Astrocyte (in vitro differentiated cells and primary cell): Measurements from ENCODE around the gene GNG12.

Experiments used
- EZH2 ChIP-seq: IDR thresholded peaks from 2 replicates; pipeline ENCODE4 v1.6.1; 2012; ENCODE audit warnings: mild to moderate bottlenecking, low read length, inconsistent platforms; ENCODE audit not compliant: insufficient read depth
- TF ChIP-seq, protein P1 (sequence below): IDR thresholded peaks from 2 replicates; pipeline ENCODE4 v1.5.1; 2011; ENCODE audit warnings: low read depth, mild to moderate bottlenecking, inconsistent platforms, low read length, moderate library complexity; ENCODE audit not compliant: insufficient read depth

DNA sequence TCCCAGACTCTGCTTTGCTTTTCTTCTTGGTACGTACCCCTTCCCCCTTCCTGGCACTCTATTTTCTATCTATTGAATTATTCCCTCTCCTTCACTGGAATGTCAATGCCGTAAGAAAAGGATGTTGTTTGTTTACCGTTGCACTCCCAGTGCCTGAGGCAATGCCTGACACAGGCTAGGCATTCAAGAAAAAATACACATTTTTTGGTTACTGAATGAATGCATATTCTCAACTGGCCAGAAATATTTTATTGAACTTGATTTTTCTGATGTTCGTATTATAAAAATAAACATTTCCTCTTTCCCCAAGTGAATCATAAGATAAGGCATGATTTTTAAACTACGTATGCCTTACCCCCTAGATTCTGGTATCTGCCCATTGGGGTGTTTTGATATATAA, 41.2 kb downstream of the GNG12 start:
- TF ChIP-seq EZH2: no peak
- TF ChIP-seq, protein P1, sequence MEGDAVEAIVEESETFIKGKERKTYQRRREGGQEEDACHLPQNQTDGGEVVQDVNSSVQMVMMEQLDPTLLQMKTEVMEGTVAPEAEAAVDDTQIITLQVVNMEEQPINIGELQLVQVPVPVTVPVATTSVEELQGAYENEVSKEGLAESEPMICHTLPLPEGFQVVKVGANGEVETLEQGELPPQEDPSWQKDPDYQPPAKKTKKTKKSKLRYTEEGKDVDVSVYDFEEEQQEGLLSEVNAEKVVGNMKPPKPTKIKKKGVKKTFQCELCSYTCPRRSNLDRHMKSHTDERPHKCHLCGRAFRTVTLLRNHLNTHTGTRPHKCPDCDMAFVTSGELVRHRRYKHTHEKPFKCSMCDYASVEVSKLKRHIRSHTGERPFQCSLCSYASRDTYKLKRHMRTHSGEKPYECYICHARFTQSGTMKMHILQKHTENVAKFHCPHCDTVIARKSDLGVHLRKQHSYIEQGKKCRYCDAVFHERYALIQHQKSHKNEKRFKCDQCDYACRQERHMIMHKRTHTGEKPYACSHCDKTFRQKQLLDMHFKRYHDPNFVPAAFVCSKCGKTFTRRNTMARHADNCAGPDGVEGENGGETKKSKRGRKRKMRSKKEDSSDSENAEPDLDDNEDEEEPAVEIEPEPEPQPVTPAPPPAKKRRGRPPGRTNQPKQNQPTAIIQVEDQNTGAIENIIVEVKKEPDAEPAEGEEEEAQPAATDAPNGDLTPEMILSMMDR: no peak
